GM20431 (cell line): ENCODE data around the gene ETV6.
"Not testable (repeated sequence)": the region's sequence is repeated elsewhere in the genome, so short reads cannot be mapped to it uniquely, and the experiment has no call there.

Experiments
- in situ Hi-C: fragments of 300-500 bp; cut with MseI, MboI; formaldehyde crosslinking; loops from one replicate; pipeline ENCODE4 v1.15.0; 2020; ENCODE audit warnings: low sequenced_read_pairs; ENCODE audit not compliant: unreplicated experiment

The ETV6 gene

GRCh38 chr12:11891346-11891745 lies 241.9 kb downstream of the ETV6 start:
- in situ Hi-C loops, result no loop called here

GRCh38 chr12:11891754-11892386 lies 242.4 kb downstream of the ETV6 start:
- in situ Hi-C loops, result no loop called here

- in situ Hi-C loops, result no loop called here
These were observed 244.5 kb downstream of the ETV6 start for GRCh38 chr12:11893998-11894397.

GRCh38 chr12:11894890-11895289 lies 245.4 kb downstream of the ETV6 start:
- in situ Hi-C loops, result no loop called here

- in situ Hi-C loops, result no loop called here
These were observed 246.1 kb downstream of the ETV6 start for GRCh38 chr12:11895421-11896078.

- in situ Hi-C loops, result no loop called here
These were observed 247.0 kb downstream of the ETV6 start for GRCh38 chr12:11896417-11896929.

GRCh38 chr12:11897923-11898322 lies 248.4 kb downstream of the ETV6 start:
- in situ Hi-C loops, result no loop called here

GRCh38 chr12:11901701-11902524 lies 252.4 kb downstream of the ETV6 start:
- in situ Hi-C loops, result no loop called here

GRCh38 chr12:11902525-11902875 lies 253.0 kb downstream of the ETV6 start:
- in situ Hi-C loops, result no loop called here

GRCh38 chr12:11904124-11904523 lies 254.7 kb downstream of the ETV6 start:
- in situ Hi-C loops, result no loop called here

GRCh38 chr12:11905534-11905933 lies 256.1 kb downstream of the ETV6 start:
- in situ Hi-C loops, result no loop called here

GRCh38 chr12:11906286-11906935 lies 256.9 kb downstream of the ETV6 start:
- in situ Hi-C loops, result no loop called here

GRCh38 chr12:11907625-11908024 lies 258.2 kb downstream of the ETV6 start:
- in situ Hi-C loops, result no loop called here

- in situ Hi-C loops, result not testable (repeated sequence)
These were observed 259.9 kb downstream of the ETV6 start for GRCh38 chr12:11909406-11909805.

GRCh38 chr12:11916113-11916512 lies 266.6 kb downstream of the ETV6 start:
- in situ Hi-C loops, result no loop called here

GRCh38 chr12:11916771-11917170 lies 267.3 kb downstream of the ETV6 start:
- in situ Hi-C loops, result no loop called here

- in situ Hi-C loops, result no loop called here
These were observed 268.0 kb downstream of the ETV6 start for GRCh38 chr12:11917501-11917900.

GRCh38 chr12:11920231-11920630 lies 270.8 kb downstream of the ETV6 start:
- in situ Hi-C loops, result no loop called here

GRCh38 chr12:11922361-11922760 lies 272.9 kb downstream of the ETV6 start:
- in situ Hi-C loops, result no loop called here

- in situ Hi-C loops, result no loop called here
These were observed 273.6 kb downstream of the ETV6 start for GRCh38 chr12:11923067-11923466.
